ENCODE data around the gene TFAP2E. TPM values are rescaled to one million over a fixed set of nuclear protein-coding genes. Genes with fewer than 3 reads are reported as not detected.

Gene TFAP2E
- total RNA-seq, 2 experiments from 2014 or later = 0.17 to 0.76 TPM

- Mint-ChIP-seq H3K27me3 (no peaks in the 10 kb centered on the region), H3K27ac (no peak overlapping the region), H3K4me1 (ENCODE audit: low read depth) (peaks cover 2% of the 10 kb centered on the region), H3K9me3 (no peaks in the 10 kb centered on the region), H3K4me3 (no peak overlapping the region), H3K36me3 (no peaks in the 10 kb centered on the region)
- DNase-seq = no peak
- ChIA-PET POLR2A (no interaction called here), CTCF (interaction anchor here (0.8 kb wide), 1 partner anchor 21 kb away, joined by 3 read pairs; no protein-coding TSS in a partner anchor)
- intact Hi-C loops (cut with micrococcal nuclease) = no loop called here
These were observed 16.7 kb downstream of the TFAP2E start for GRCh38 chr1:35589516-35590427.

GRCh38 chr1:35590476-35591040, 17.4 kb downstream of the TFAP2E start:
- H3K36me3 Mint-ChIP-seq = no peaks in the 10 kb centered on the region
- no peak for DNase-seq
- H3K9me3 Mint-ChIP-seq = no peaks in the 10 kb centered on the region
- no peaks in the 10 kb centered on the region for H3K27me3 Mint-ChIP-seq
- POLR2A ChIA-PET = no interaction called here
- H3K27ac Mint-ChIP-seq = no peak overlapping the region
- peaks cover 2% of the 10 kb centered on the region for H3K4me1 Mint-ChIP-seq (ENCODE audit: low read depth)
- no peak overlapping the region for H3K4me3 Mint-ChIP-seq
- intact Hi-C loops (cut with micrococcal nuclease) = no loop called here
- CTCF ChIA-PET = no interaction called here

GRCh38 chr1:35591211-35591610, 18.1 kb downstream of the TFAP2E start:
- Mint-ChIP-seq H3K36me3 (no peaks in the 10 kb centered on the region), H3K4me1 (ENCODE audit: low read depth) (peaks cover 2% of the 10 kb centered on the region), H3K4me3 (no peak overlapping the region), H3K27me3 (no peaks in the 10 kb centered on the region), H3K9me3 (no peaks in the 10 kb centered on the region), H3K27ac (no peak overlapping the region)
- ChIA-PET CTCF (no interaction called here), POLR2A (no interaction called here)
- intact Hi-C loops (cut with micrococcal nuclease) = no loop called here
- DNase-seq = no peak

- H3K36me3 Mint-ChIP-seq = no peaks in the 10 kb centered on the region
- H3K27ac Mint-ChIP-seq = no peak overlapping the region
- ChIA-PET CTCF (interaction anchor here (1.1 to 1.5 kb wide), 2 partner anchors 122 to 134 kb away, joined by 4 to 5 read pairs; no protein-coding TSS in a partner anchor), POLR2A (no interaction called here)
- H3K27me3 Mint-ChIP-seq = no peaks in the 10 kb centered on the region
- intact Hi-C loops (cut with micrococcal nuclease) = no loop called here
- no peak overlapping the region for H3K4me3 Mint-ChIP-seq
- DNase-seq = no peak
- peaks cover 2% of the 10 kb centered on the region for H3K4me1 Mint-ChIP-seq (ENCODE audit: low read depth)
- H3K9me3 Mint-ChIP-seq = no peaks in the 10 kb centered on the region
These were observed 20.1 kb downstream of the TFAP2E start for GRCh38 chr1:35592991-35593769.

GRCh38 chr1:35594005-35594760, 21.1 kb downstream of the TFAP2E start:
- ChIA-PET POLR2A (no interaction called here), CTCF (interaction anchor here (1.1 to 1.5 kb wide), 2 partner anchors 121 to 133 kb away, joined by 4 to 5 read pairs; no protein-coding TSS in a partner anchor)
- Mint-ChIP-seq H3K36me3 (no peaks in the 10 kb centered on the region), H3K4me1 (ENCODE audit: low read depth) (peaks cover 2% of the 10 kb centered on the region), H3K27me3 (no peaks in the 10 kb centered on the region), H3K27ac (no peak overlapping the region), H3K4me3 (no peak overlapping the region), H3K9me3 (no peaks in the 10 kb centered on the region)
- intact Hi-C loops (cut with micrococcal nuclease) = no loop called here
- DNase-seq = no peak

- H3K4me3 Mint-ChIP-seq = no peak overlapping the region
- no peaks in the 10 kb centered on the region for H3K9me3 Mint-ChIP-seq
- intact Hi-C loops (cut with micrococcal nuclease) = no loop called here
- no peak overlapping the region for H3K27ac Mint-ChIP-seq
- POLR2A ChIA-PET = no interaction called here
- DNase-seq = no peak
- no peaks in the 10 kb centered on the region for H3K27me3 Mint-ChIP-seq
- CTCF ChIA-PET = no interaction called here
- no peaks in the 10 kb centered on the region for H3K36me3 Mint-ChIP-seq
- H3K4me1 Mint-ChIP-seq (ENCODE audit: low read depth) = peaks cover 2% of the 10 kb centered on the region
These were observed 22.6 kb downstream of the TFAP2E start for GRCh38 chr1:35595684-35596083.

- intact Hi-C loops (cut with micrococcal nuclease) = no loop called here
- H3K27me3 Mint-ChIP-seq = no peaks in the 10 kb centered on the region
- ChIA-PET CTCF (no interaction called here), POLR2A (interaction anchor here (0.6 kb wide), 1 partner anchor 44 kb away, joined by 3 read pairs; no protein-coding TSS in a partner anchor)
- no peaks in the 10 kb centered on the region for H3K9me3 Mint-ChIP-seq
- DNase-seq = no peak
- no peak overlapping the region for H3K4me3 Mint-ChIP-seq
- peaks cover 1% of the 10 kb centered on the region for H3K36me3 Mint-ChIP-seq
- H3K27ac Mint-ChIP-seq = no peak overlapping the region
- H3K4me1 Mint-ChIP-seq (ENCODE audit: low read depth) = no peaks in the 10 kb centered on the region
These were observed 24.8 kb downstream of the TFAP2E start for GRCh38 chr1:35597870-35598269.

- Mint-ChIP-seq H3K4me3 (no peak overlapping the region), H3K9me3 (no peaks in the 10 kb centered on the region), H3K27ac (no peak overlapping the region), H3K4me1 (ENCODE audit: low read depth) (no peaks in the 10 kb centered on the region), H3K36me3 (peaks cover 9% of the 10 kb centered on the region), H3K27me3 (no peaks in the 10 kb centered on the region)
- DNase-seq = no peak
- ChIA-PET CTCF (interaction anchor here (1.1 kb wide), 1 partner anchor 117 kb away, joined by 3 read pairs; no protein-coding TSS in a partner anchor), POLR2A (no interaction called here)
- intact Hi-C loops (cut with micrococcal nuclease) = no loop called here
These were observed 25.8 kb downstream of the TFAP2E start for GRCh38 chr1:35598895-35599294.

GRCh38 chr1:35599411-35599810, 26.3 kb downstream of the TFAP2E start:
- intact Hi-C loops (cut with micrococcal nuclease) = no loop called here
- DNase-seq = no peak
- no peak overlapping the region for H3K27ac Mint-ChIP-seq
- H3K4me3 Mint-ChIP-seq = no peak overlapping the region
- H3K9me3 Mint-ChIP-seq = no peaks in the 10 kb centered on the region
- ChIA-PET POLR2A (no interaction called here), CTCF (interaction anchor here (1.1 kb wide), 1 partner anchor 116 kb away, joined by 3 read pairs; no protein-coding TSS in a partner anchor)
- no peaks in the 10 kb centered on the region for H3K27me3 Mint-ChIP-seq
- no peaks in the 10 kb centered on the region for H3K4me1 Mint-ChIP-seq (ENCODE audit: low read depth)
- peaks cover 13% of the 10 kb centered on the region for H3K36me3 Mint-ChIP-seq

- Mint-ChIP-seq H3K36me3 (peaks cover 19% of the 10 kb centered on the region), H3K27me3 (no peaks in the 10 kb centered on the region), H3K27ac (no peak overlapping the region), H3K9me3 (no peaks in the 10 kb centered on the region), H3K4me3 (no peak overlapping the region), H3K4me1 (ENCODE audit: low read depth) (no peaks in the 10 kb centered on the region)
- ChIA-PET CTCF (interaction anchor here (1.1 kb wide), 2 partner anchors 32 to 127 kb away, joined by 3 to 4 read pairs; no protein-coding TSS in a partner anchor), POLR2A (no interaction called here)
- DNase-seq = no peak
- intact Hi-C loops (cut with micrococcal nuclease) = no loop called here
These were observed 27.5 kb downstream of the TFAP2E start for GRCh38 chr1:35600593-35600992.

- H3K27ac Mint-ChIP-seq = no peak overlapping the region
- H3K4me3 Mint-ChIP-seq = no peak overlapping the region
- ChIA-PET CTCF (interaction anchor here (0.8 kb wide), 1 partner anchor 124 kb away, joined by 3 read pairs; no protein-coding TSS in a partner anchor), POLR2A (no interaction called here)
- H3K9me3 Mint-ChIP-seq = no peaks in the 10 kb centered on the region
- peaks cover 2% of the 10 kb centered on the region for H3K4me1 Mint-ChIP-seq (ENCODE audit: low read depth)
- H3K36me3 Mint-ChIP-seq = peaks cover 39% of the 10 kb centered on the region
- no peak for DNase-seq
- no peaks in the 10 kb centered on the region for H3K27me3 Mint-ChIP-seq
- intact Hi-C loops (cut with micrococcal nuclease) = no loop called here
These were observed 30.4 kb downstream of the TFAP2E start for GRCh38 chr1:35603468-35603867.

Measured in activated CD4-positive, alpha-beta memory T cell treated with anti-CD3 and anti-CD28 coated beads for 36 hours (primary cell).